K562 (cell line): ENCODE measurements around the gene XRCC3. TPM values are rescaled to one million over a fixed set of nuclear protein-coding genes. Genes with fewer than 3 reads are reported as not detected.

ENCODE experiments used
- BACH1 ChIP-seq: fragments of 200-800 bp; sonication (Bioruptor generic); IDR thresholded peaks from 2 replicates; pipeline ENCODE4 v1.6.1; 2016; ENCODE audit warnings: missing genetic modification characterization, missing compliant biosample characterization
- HEY1 ChIP-seq: fragments of 250-450 bp; sonication (Bioruptor Pico); IDR thresholded peaks from 2 replicates; pipeline ENCODE4 v1.5.0; 2020; ENCODE audit warnings: mild to moderate bottlenecking, moderate library complexity, borderline replicate concordance
- IRF2 ChIP-seq: sonication (generic); formaldehyde crosslinking; IDR thresholded peaks from 2 replicates; pipeline ENCODE4 v1.8.1; 2022; ENCODE audit warnings: mild to moderate bottlenecking, missing genetic modification reagents
- MYC ChIP-seq, 2 experiments: fragments of 250-450 bp in 1 of 2; sonication (Bioruptor Pico) in 1 of 2; IDR thresholded peaks; 2 replicates each; pipeline versions ENCODE4 v1.5.1 to v1.6.1; 2012 to 2021; ENCODE audit warnings: low read depth in 2 of 2, borderline replicate concordance in 1 of 2, improper control_type of control experiment in 1 of 2, low read length in 1 of 2, mild to moderate bottlenecking in 1 of 2, moderate library complexity in 1 of 2
- RCOR1 ChIP-seq, 2 experiments: IDR thresholded peaks; 2 replicates each; pipeline ENCODE4 v1.6.1; 2012; ENCODE audit warnings: low read depth in 2 of 2, low read length in 2 of 2, borderline replicate concordance in 1 of 2, improper control_type of control experiment in 1 of 2
- RFX7 ChIP-seq: fragments of 250-450 bp; sonication (Bioruptor Pico); IDR thresholded peaks from 2 replicates; pipeline ENCODE4 v1.5.1; 2021; ENCODE audit warnings: mild to moderate bottlenecking
- SREBF1 ChIP-seq: fragments of 150-350 bp; IDR thresholded peaks from 2 replicates; pipeline ENCODE4 v1.6.1; 2014; ENCODE audit warnings: antibody characterized with exemption, low read depth, low read length, borderline replicate concordance
- THAP7 ChIP-seq: fragments of 250-450 bp; sonication (Bioruptor Pico); IDR thresholded peaks from 2 replicates; pipeline ENCODE4 v1.5.0; 2021
- XRCC3 ChIP-seq: fragments of 450-650 bp; IDR thresholded peaks from 2 replicates; pipeline ENCODE4 v1.6.1; 2017; ENCODE audit warnings: mild to moderate bottlenecking, moderate library complexity
- ZBTB5 ChIP-seq: fragments of 450-650 bp; IDR thresholded peaks from 2 replicates; pipeline ENCODE4 v1.6.1; 2017; ENCODE audit warnings: antibody characterized with exemption
- ZNF12 ChIP-seq: sonication (generic); formaldehyde crosslinking; IDR thresholded peaks from 2 replicates; pipeline ENCODE4 v1.4.0; 2020; ENCODE audit warnings: mild to moderate bottlenecking, missing genetic modification reagents
- ZNF507 ChIP-seq: conservative IDR thresholded peaks from 2 replicates; pipeline ENCODE4 v1.6.1; 2017; ENCODE audit warnings: missing genetic modification characterization, missing compliant biosample characterization
- ZNF717 ChIP-seq: fragments of 250-450 bp; sonication (Bioruptor Pico); IDR thresholded peaks from 2 replicates; pipeline ENCODE4 v1.5.0; 2021
- ZNF77 ChIP-seq: fragments of 250-450 bp; sonication (Bioruptor Pico); IDR thresholded peaks from 2 replicates; pipeline ENCODE4 v1.5.0; 2020
- polyA plus RNA-seq, 8 experiments: library from polyadenylated mRNA; depleted of rRNA in 4 of 8; stranded (reverse) in 5 of 8; unstranded in 3 of 8; fragments of >200 nt; fragmentation: Nextera tagmentation in 2 of 8; fragmentation: Illumina TruSeq in 1 of 8; extraction: Ambion mirVana in 2 of 8; extraction: Trizol in 1 of 8; gene quantifications; 2 replicates each; pipeline versions ENCODE4 v1.2.1 to v1.2.3, GENCODE V29; 2011 to 2014; ENCODE audit warnings: inconsistent platforms in 1 of 8, missing spikeins in 1 of 8
- total RNA-seq, 7 experiments: library from RNA; depleted of rRNA in 6 of 7; stranded (reverse); fragments of >200 nt in 6 of 7; fragmentation: Illumina TruSeq in 2 of 7; extraction: Trizol in 2 of 7; gene quantifications; 2 replicates each; pipeline versions ENCODE4 v1.2.1 to v1.2.3, GENCODE V29; 2011 to 2021; ENCODE audit warnings: low replicate concordance in 1 of 7
- TF ChIP-seq, protein P1 (sequence below): fragments of 200-800 bp; sonication (Bioruptor generic); IDR thresholded peaks from 2 replicates; pipeline ENCODE4 v1.6.1; 2016; ENCODE audit warnings: missing genetic modification characterization, missing compliant biosample characterization
- TF ChIP-seq, protein P2 (sequence below): fragments of 250-450 bp; sonication (Bioruptor Pico); IDR thresholded peaks from 2 replicates; pipeline ENCODE4 v1.5.0; 2022; ENCODE audit warnings: mild to moderate bottlenecking
- TF ChIP-seq, protein P3 (sequence below): sonication (generic); formaldehyde crosslinking; IDR thresholded peaks from 2 replicates; pipeline ENCODE4 v1.8.1; 2022; ENCODE audit warnings: missing genetic modification reagents

Gene XRCC3
- total and polyA plus RNA-seq, 9 of the 15 experiments (the other 6 are each of a cell fraction or from before 2014, with no cell fraction given): 0.34 to 59.3 (median 30.3) TPM

DNA sequence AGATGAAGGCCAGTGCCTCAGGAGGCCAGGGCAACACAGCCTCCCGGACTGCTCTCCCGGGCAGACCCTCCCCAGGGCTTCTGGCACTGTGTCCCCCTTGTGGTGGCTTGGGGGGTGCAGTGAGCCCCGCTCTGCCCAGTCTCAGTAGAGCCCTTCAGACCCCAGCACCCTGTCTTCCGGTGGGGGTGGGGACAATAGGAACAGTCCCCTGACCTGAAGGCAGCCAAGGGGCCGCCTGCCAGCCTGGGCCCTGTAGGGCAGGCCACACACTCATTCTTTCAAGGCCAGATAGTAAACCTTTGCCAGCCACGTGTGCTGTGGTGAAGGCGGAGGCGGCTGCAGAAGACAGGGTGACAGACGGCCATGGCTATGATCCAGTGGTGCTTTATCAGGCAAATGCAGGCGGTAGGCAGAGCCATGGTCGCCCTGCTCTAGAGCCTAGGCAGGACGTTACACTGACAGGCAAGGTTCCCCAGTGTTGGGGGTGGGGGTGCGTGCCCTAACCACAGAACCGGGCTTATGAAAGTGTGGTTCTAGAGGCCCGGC, 15.3 kb upstream of the XRCC3 start (continued):
- TF ChIP-seq, protein P1, sequence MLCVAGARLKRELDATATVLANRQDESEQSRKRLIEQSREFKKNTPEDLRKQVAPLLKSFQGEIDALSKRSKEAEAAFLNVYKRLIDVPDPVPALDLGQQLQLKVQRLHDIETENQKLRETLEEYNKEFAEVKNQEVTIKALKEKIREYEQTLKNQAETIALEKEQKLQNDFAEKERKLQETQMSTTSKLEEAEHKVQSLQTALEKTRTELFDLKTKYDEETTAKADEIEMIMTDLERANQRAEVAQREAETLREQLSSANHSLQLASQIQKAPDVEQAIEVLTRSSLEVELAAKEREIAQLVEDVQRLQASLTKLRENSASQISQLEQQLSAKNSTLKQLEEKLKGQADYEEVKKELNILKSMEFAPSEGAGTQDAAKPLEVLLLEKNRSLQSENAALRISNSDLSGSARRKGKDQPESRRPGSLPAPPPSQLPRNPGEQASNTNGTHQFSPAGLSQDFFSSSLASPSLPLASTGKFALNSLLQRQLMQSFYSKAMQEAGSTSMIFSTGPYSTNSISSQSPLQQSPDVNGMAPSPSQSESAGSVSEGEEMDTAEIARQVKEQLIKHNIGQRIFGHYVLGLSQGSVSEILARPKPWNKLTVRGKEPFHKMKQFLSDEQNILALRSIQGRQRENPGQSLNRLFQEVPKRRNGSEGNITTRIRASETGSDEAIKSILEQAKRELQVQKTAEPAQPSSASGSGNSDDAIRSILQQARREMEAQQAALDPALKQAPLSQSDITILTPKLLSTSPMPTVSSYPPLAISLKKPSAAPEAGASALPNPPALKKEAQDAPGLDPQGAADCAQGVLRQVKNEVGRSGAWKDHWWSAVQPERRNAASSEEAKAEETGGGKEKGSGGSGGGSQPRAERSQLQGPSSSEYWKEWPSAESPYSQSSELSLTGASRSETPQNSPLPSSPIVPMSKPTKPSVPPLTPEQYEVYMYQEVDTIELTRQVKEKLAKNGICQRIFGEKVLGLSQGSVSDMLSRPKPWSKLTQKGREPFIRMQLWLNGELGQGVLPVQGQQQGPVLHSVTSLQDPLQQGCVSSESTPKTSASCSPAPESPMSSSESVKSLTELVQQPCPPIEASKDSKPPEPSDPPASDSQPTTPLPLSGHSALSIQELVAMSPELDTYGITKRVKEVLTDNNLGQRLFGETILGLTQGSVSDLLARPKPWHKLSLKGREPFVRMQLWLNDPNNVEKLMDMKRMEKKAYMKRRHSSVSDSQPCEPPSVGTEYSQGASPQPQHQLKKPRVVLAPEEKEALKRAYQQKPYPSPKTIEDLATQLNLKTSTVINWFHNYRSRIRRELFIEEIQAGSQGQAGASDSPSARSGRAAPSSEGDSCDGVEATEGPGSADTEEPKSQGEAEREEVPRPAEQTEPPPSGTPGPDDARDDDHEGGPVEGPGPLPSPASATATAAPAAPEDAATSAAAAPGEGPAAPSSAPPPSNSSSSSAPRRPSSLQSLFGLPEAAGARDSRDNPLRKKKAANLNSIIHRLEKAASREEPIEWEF (CRISPR knock-in tag): no peak
- TF ChIP-seq IRF2 (CRISPR knock-in tag) (no peak), ZNF717 (CRISPR knock-in tag) (no peak), ZNF77 (CRISPR knock-in tag) (no peak), XRCC3 (no peak), MYC (IDR thresholded peaks at IDR 0.05; ENCODE audit: low read depth, low read length) (peak; percentile 67; the same call in 1 of the 2 replicates), MYC (CRISPR knock-in tag; IDR thresholded peaks at IDR 0.05; ENCODE audit: borderline replicate concordance, low read depth) (no peak), ZNF507 (tag) (no peak), RCOR1 (IDR thresholded peaks at IDR 0.05; ENCODE audit: borderline replicate concordance in 1 of 2, low read depth in 2 of 2, low read length in 2 of 2) (no peak), RFX7 (CRISPR knock-in tag) (no peak), ZBTB5 (no peak), HEY1 (CRISPR knock-in tag) (no peak), SREBF1 (no peak), BACH1 (tag) (no peak), THAP7 (no peak), ZNF12 (CRISPR knock-in tag) (no peak)
- TF ChIP-seq, protein P2, sequence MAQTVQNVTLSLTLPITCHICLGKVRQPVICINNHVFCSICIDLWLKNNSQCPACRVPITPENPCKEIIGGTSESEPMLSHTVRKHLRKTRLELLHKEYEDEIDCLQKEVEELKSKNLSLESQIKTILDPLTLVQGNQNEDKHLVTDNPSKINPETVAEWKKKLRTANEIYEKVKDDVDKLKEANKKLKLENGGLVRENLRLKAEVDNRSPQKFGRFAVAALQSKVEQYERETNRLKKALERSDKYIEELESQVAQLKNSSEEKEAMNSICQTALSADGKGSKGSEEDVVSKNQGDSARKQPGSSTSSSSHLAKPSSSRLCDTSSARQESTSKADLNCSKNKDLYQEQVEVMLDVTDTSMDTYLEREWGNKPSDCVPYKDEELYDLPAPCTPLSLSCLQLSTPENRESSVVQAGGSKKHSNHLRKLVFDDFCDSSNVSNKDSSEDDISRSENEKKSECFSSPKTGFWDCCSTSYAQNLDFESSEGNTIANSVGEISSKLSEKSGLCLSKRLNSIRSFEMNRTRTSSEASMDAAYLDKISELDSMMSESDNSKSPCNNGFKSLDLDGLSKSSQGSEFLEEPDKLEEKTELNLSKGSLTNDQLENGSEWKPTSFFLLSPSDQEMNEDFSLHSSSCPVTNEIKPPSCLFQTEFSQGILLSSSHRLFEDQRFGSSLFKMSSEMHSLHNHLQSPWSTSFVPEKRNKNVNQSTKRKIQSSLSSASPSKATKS (CRISPR knock-in tag): no peak
- TF ChIP-seq, protein P3, sequence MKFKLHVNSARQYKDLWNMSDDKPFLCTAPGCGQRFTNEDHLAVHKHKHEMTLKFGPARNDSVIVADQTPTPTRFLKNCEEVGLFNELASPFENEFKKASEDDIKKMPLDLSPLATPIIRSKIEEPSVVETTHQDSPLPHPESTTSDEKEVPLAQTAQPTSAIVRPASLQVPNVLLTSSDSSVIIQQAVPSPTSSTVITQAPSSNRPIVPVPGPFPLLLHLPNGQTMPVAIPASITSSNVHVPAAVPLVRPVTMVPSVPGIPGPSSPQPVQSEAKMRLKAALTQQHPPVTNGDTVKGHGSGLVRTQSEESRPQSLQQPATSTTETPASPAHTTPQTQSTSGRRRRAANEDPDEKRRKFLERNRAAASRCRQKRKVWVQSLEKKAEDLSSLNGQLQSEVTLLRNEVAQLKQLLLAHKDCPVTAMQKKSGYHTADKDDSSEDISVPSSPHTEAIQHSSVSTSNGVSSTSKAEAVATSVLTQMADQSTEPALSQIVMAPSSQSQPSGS (CRISPR knock-in tag): no peak
